Smooth muscle cell of trachea (primary cell): ENCODE data around the gene NLK. TPM values are rescaled to one million over a fixed set of nuclear protein-coding genes. Genes with fewer than 3 reads are reported as not detected.

Experiments
- total RNA-seq: library from RNA; depleted of rRNA; stranded (reverse); fragments of >200 nt; gene quantifications from 2 replicates; pipeline ENCODE4 v1.2.1, GENCODE V29; 2014

The NLK gene
- total RNA-seq: 14.6 and 17.5 TPM in 2 replicates

GRCh38 chr17:28042657-28042720 lies at the start of gene NLK:
Gene NLK, plus strand, starts transcription at chr17:28042677. Its CDS starts 197 bp downstream, at chr17:28042874.

Other genes starting within 250 kb of the NLK start
- gene NOS2, start 242.1 kb upstream of the NLK start, total RNA-seq: not detected in 2 replicates
- 14.2 and 22.7 TPM in 2 replicates for gene LYRM9, start 149.3 kb upstream of the NLK start, total RNA-seq